ENCODE measurements around the gene SERPINE2.

DNA sequence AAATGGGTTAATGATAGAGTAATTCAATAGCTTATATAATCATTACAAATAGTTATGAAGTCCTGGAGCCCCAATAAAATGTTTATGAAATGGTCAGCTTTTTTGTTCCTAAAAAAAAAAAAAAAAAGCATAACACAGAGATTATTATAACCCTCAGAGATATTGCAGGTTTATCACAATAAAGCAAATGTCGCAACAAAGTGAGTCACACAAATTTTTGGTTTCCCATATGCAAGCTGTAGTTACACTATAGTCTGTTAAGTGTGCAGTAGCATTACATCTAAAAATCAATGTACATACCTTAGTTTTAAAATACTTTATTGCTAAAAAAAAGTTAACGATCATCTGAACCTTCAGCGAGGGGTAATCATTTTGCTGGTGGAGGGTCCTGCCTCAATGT lies 114.0 kb downstream of the SERPINE2 start:
- TF ChIP-seq, protein P1, sequence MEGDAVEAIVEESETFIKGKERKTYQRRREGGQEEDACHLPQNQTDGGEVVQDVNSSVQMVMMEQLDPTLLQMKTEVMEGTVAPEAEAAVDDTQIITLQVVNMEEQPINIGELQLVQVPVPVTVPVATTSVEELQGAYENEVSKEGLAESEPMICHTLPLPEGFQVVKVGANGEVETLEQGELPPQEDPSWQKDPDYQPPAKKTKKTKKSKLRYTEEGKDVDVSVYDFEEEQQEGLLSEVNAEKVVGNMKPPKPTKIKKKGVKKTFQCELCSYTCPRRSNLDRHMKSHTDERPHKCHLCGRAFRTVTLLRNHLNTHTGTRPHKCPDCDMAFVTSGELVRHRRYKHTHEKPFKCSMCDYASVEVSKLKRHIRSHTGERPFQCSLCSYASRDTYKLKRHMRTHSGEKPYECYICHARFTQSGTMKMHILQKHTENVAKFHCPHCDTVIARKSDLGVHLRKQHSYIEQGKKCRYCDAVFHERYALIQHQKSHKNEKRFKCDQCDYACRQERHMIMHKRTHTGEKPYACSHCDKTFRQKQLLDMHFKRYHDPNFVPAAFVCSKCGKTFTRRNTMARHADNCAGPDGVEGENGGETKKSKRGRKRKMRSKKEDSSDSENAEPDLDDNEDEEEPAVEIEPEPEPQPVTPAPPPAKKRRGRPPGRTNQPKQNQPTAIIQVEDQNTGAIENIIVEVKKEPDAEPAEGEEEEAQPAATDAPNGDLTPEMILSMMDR (IDR thresholded peaks at IDR 0.05): no peak
- no peak for TF ChIP-seq POLR2A (IDR thresholded peaks at IDR 0.05)
